GM12891 (cell line): ENCODE measurements around the gene AAK1.

Source experiments
- DNase-seq: peaks from one replicate; pipeline ENCODE4 v3.0.0; 2011; ENCODE audit warnings: low spot score; ENCODE audit not compliant: insufficient read length
- FAIRE-seq: peaks from 2 replicates; lab custom pipeline; 2011; peaks lifted over from hg19 to GRCh38; lab: Jason Lieb, UNC
- PAX5 ChIP-seq: IDR thresholded peaks from 2 replicates; pipeline ENCODE4 v1.6.1; 2011; ENCODE audit warnings: low read length, moderate library complexity, mild to moderate bottlenecking; ENCODE audit not compliant: insufficient read depth, severe bottlenecking
- POLR2A ChIP-seq: IDR thresholded peaks from 2 replicates; pipeline ENCODE4 v1.6.1; 2011; ENCODE audit warnings: low read depth, low read length, control low read depth
- POLR2AphosphoS5 ChIP-seq: IDR thresholded peaks from 2 replicates; pipeline ENCODE4 v1.6.1; 2011; ENCODE audit warnings: low read depth, low read length, control low read depth
- POU2F2 ChIP-seq: IDR thresholded peaks from 2 replicates; pipeline ENCODE4 v1.6.1; 2011; ENCODE audit warnings: low read depth, mild to moderate bottlenecking, control low read depth, low read length, moderate library complexity
- SPI1 ChIP-seq: IDR thresholded peaks from 2 replicates; pipeline ENCODE4 v1.6.1; 2011; ENCODE audit warnings: low read depth, low read length, control low read depth
- TAF1 ChIP-seq: IDR thresholded peaks from 2 replicates; pipeline ENCODE4 v1.6.1; 2011; ENCODE audit warnings: low read depth, low read length, control low read depth

AAK1 gene

GRCh38 chr2:69529480-69529879 lies 114.1 kb downstream of the AAK1 start:
- no peak for FAIRE-seq

GRCh38 chr2:69525261-69525660 lies 118.3 kb downstream of the AAK1 start:
- FAIRE-seq (no peak), DNase-seq (no peak)
- no peak for TF ChIP-seq SPI1
- no peak for TF ChIP-seq POLR2A
- no peak for TF ChIP-seq PAX5
- TF ChIP-seq TAF1, result no peak
- no peak for TF ChIP-seq POU2F2
- TF ChIP-seq POLR2AphosphoS5, result no peak

More at GRCh38 chr2:69529480-69529879, 114.1 kb downstream of the AAK1 start:
- no peak for TF ChIP-seq POLR2A
- no peak for TF ChIP-seq POLR2AphosphoS5
- no peak for TF ChIP-seq TAF1
- no peak for TF ChIP-seq PAX5
- TF ChIP-seq SPI1, result no peak
- no peak for TF ChIP-seq POU2F2
- DNase-seq, result no peak

GRCh38 chr2:69524799-69525198 lies 118.7 kb downstream of the AAK1 start:
- no peak for TF ChIP-seq POLR2A
- TF ChIP-seq PAX5, result no peak
- TF ChIP-seq SPI1, result no peak
- TF ChIP-seq POU2F2, result no peak
- TF ChIP-seq TAF1, result no peak
- no peak for TF ChIP-seq POLR2AphosphoS5
- no peak for DNase-seq
- no peak for FAIRE-seq

DNA sequence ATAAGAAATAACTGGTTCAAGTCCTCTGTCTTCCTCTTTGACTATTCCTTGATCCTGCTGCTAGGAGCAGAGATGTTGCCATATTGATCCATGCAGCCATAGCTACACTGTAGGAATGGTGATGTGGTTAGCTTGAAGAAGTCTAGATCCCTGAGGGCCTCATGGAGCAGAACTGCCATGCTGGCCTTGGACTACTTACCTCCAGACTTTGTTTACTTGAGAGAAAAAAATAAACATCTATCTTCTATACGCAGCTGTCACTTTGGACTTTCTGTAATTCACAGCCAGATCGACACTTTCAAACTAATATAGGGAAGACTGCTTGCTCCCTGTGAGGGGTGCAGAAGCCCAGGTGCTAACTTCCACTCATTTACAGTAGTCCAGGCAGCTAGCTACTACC lies 121.8 kb downstream of the AAK1 start:
- TF ChIP-seq PAX5 (no peak), TAF1 (no peak), POLR2AphosphoS5 (no peak), POLR2A (no peak), POU2F2 (no peak), SPI1 (no peak)
- no peak for FAIRE-seq

DNA sequence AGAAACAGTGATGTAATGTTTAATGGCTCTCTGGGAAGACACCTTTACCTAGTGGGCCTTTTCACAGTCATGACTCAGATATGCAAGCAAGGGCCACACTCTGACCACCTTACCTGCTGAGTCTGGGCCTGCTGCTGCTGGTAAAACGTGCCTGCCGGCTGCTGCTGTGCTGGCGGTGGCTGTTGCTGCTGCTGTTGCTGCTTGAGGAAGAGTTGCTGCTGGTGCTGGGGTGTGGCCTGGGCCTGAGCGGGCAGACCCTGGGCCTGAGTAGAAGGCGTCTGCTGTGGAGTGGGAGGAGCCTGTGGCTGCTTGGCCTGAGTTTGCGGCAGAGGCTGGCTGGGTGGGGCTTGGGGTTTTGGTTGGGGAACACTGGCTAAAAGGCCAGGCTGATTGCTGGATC lies 124.7 kb downstream of the AAK1 start:
- no peak for DNase-seq
- FAIRE-seq, result no peak
- no peak for TF ChIP-seq TAF1
- TF ChIP-seq POU2F2, result no peak
- no peak for TF ChIP-seq PAX5
- no peak for TF ChIP-seq POLR2AphosphoS5
- TF ChIP-seq SPI1, result no peak
- no peak for TF ChIP-seq POLR2A

More for the DNA sequence above, 121.8 kb downstream of the AAK1 start:
- DNase-seq, result no peak

GRCh38 chr2:69517410-69517809 lies 126.1 kb downstream of the AAK1 start:
- TF ChIP-seq SPI1 (no peak), POLR2A (no peak), POU2F2 (no peak)
- DNase-seq (no peak), FAIRE-seq (no peak)

- DNase-seq (no peak), FAIRE-seq (no peak)
- TF ChIP-seq POLR2A (no peak), POLR2AphosphoS5 (no peak), SPI1 (no peak), POU2F2 (no peak), PAX5 (no peak), TAF1 (no peak)
Observed at GRCh38 chr2:69514819-69515218, 128.7 kb downstream of the AAK1 start.

DNA sequence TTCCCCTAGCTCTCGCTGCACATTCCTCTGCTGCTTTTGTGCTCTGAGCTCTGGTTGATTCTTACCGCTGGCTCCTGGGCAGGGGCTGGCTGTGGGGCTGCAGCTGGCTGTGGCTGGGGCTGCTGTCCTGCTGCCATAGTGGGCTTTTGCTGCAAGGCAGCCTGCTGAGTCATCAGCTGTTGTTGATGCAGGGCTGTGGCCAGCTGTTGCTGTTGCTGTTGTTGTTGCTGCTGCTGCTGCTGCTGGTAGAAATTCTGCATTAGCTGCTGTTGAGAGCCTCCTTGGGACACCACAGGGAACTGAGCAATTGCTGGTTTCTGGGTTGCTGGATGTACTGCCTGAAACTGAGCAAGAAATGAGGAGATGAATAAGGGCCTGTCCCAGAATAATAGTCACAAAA lies 129.1 kb downstream of the AAK1 start:
- TF ChIP-seq POLR2A, result no peak
- TF ChIP-seq PAX5, result no peak
- no peak for TF ChIP-seq SPI1
- TF ChIP-seq POU2F2, result no peak
- TF ChIP-seq POLR2AphosphoS5, result no peak
- no peak for TF ChIP-seq TAF1
- FAIRE-seq (no peak), DNase-seq (no peak)

- no peak for TF ChIP-seq POLR2AphosphoS5
- FAIRE-seq, result no peak
- no peak for DNase-seq
Observed at GRCh38 chr2:69512446-69512845, 131.1 kb downstream of the AAK1 start.

DNA sequence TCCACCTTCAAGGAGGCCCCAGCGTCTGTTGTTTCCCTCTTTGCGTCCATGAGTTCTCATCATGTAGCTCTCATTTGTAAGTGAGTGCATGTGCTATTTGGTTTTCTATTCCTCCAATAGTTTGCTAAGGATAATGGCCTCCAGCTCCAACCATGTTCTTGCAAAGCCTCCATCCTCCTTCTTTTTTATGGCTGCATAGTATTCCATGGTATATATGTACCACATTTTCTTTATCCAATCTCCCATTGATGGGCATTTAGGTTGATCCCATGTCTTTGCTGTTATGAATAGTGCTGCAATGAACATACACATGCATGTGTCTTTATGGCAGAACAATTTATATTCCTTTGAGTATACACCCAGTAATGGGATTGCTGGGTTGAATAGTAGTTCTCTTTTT lies 133.3 kb downstream of the AAK1 start:
- no peak for DNase-seq
- TF ChIP-seq POLR2A (no peak), TAF1 (no peak), POLR2AphosphoS5 (no peak), SPI1 (no peak), PAX5 (no peak), POU2F2 (no peak)
- FAIRE-seq, result no peak

GRCh38 chr2:69509750-69510140 lies 133.8 kb downstream of the AAK1 start:
- DNase-seq (no peak), FAIRE-seq (no peak)
- no peak for TF ChIP-seq POLR2AphosphoS5
- no peak for TF ChIP-seq POU2F2
- no peak for TF ChIP-seq SPI1
